WI38 (cell line): Measurements from ENCODE around the gene PSMA6.
"Not testable (repeated sequence)": the region's sequence is repeated elsewhere in the genome, so short reads cannot be mapped to it uniquely, and the experiment has no call there.

Source experiments
- H3K4me3 ChIP-seq: 2 replicates; pipeline ENCODE4 v1.5.1; 2011; ENCODE audit warnings: low read depth, mild to moderate bottlenecking, control low read depth, low read length
- TF ChIP-seq, protein P1 (sequence below): IDR thresholded peaks from 2 replicates; pipeline ENCODE4 v1.5.1; 2012; ENCODE audit warnings: low read depth, mild to moderate bottlenecking, control low read depth, low read length

Gene PSMA6

GRCh38 chr14:35349496-35350365 is 57.5 kb downstream of the PSMA6 start:
- H3K4me3 ChIP-seq, result no peak overlapping the region
- TF ChIP-seq, protein P1, sequence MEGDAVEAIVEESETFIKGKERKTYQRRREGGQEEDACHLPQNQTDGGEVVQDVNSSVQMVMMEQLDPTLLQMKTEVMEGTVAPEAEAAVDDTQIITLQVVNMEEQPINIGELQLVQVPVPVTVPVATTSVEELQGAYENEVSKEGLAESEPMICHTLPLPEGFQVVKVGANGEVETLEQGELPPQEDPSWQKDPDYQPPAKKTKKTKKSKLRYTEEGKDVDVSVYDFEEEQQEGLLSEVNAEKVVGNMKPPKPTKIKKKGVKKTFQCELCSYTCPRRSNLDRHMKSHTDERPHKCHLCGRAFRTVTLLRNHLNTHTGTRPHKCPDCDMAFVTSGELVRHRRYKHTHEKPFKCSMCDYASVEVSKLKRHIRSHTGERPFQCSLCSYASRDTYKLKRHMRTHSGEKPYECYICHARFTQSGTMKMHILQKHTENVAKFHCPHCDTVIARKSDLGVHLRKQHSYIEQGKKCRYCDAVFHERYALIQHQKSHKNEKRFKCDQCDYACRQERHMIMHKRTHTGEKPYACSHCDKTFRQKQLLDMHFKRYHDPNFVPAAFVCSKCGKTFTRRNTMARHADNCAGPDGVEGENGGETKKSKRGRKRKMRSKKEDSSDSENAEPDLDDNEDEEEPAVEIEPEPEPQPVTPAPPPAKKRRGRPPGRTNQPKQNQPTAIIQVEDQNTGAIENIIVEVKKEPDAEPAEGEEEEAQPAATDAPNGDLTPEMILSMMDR, result no peak

DNA sequence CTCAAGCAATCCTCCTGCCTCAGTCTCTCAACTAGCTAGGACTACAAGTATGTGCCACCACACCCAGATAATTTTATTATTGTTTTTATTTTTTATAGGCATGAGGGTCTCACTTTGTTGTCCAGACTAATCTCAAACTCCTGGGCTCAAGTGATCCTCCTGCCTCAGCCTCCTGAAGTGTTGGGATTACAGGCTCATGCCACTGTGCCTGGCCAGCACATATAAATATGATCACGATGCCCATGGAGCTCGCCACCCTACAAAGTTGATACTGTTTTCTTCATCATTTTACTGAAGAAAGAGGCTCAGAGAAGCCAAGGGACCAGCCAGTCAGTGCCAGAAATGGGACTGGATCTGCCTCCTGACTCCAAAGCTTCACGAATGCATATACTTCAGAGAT is 59.3 kb downstream of the PSMA6 start:
- TF ChIP-seq, protein P1, result no peak
- no peak overlapping the region for H3K4me3 ChIP-seq

DNA sequence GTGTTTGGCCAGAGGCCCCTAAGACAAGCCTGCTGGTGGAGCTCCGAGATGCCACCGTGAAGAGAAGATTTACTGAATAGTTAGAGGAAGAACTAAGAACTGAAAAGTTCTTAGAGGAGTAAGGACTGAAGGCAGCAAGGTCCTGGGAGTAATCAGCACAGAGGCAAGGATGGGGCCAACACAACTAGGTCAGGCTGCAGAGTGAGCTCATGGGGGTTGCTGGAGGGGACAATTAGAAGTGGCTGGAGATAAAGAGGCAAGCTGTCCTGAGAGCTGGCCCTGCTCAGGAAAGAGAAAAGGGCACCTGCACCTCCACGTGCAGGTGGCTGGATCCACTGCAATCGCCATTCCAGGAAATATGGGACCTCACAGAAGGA is 59.7 kb downstream of the PSMA6 start:
- no peak overlapping the region for H3K4me3 ChIP-seq
- TF ChIP-seq, protein P1, result no peak

DNA sequence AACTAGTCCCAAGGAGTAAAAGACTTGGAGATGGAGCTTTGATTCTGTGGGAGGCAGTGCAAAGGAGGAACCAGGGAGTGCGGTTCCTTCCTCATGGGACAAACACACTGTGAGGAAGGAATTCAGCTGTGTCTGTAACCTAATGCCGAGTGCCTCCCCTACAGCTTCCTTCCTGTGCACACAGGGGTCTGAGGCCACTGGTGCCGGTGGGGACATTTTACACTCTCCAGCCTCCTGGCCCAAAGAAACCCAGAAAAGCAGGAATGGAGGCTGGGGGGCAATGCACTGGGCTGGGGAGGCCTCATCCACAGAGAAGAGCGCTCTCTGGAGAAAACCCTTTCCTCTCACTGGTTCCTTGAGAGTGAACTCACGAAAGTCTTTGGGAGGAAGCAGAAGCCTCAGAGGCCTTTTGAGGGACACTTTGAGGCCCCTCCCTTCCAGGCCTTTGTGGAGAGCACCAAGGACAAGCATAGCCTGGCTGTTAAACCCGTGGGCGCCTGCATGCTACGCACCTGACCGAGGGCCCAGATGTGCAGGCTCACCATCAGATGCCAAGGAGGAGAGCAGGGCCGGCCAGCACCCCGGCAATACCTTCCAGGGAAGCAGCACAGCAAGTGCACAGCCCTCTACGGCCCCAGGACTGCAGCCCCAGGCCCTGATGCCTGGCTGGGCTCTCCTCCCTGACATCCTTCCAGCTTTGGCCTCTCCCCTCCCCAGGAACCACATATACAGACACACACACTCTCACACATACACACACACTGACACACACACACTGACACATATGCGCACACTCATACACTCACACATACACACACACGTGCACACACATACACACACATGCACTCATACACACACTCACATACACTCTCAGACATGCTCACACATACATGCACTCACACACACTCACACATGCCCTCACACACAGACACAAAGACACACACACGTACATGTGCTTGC is 60.4 kb downstream of the PSMA6 start:
- H3K4me3 ChIP-seq, result no peak overlapping the region
- TF ChIP-seq, protein P1, result no peak

DNA sequence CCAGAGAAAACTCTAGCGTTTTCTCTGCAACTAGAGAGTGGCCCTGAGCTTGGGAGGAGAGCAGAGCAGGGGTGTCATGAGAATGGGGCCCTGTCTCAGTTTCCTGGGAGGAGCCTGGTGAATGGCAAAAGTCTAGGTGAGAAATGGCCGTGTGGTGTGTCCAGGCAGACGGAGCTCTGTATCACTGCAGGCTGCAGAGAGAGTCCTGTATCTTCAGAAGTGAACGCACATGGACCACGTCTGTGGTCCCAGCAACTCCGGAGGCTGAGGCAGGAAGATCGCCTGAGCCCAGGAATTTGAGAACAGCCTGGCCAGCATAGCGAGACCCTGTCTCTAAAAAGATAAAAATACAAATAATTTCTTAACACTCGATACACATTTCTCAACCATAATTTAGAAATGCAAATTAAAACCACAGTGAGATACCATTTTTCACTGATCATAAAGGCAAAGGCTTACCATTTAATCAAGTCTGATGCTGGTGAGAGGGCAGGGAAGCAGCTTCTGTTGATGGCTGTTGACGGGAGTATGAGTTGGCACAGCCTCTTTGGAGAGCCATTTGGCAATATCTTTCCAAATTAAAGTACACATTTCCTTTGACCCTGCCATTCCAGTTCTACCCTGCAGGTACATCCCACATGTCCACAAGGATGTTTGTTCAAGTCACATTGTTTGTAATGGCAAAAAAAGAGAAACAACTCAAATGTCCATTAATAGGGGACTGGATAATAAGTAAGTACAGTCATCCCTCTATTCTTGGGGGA is 61.4 kb downstream of the PSMA6 start:
- H3K4me3 ChIP-seq, result no peak overlapping the region
- TF ChIP-seq, protein P1, result no peak

GRCh38 chr14:35355235-35355634 is 63.1 kb downstream of the PSMA6 start:
- H3K4me3 ChIP-seq, result not testable (repeated sequence)
